Endothelial cell of umbilical vein (primary cell): Measurements from ENCODE around the gene IPO5.

Source experiments
- CTCF ChIP-seq, 2 donors: IDR thresholded peaks; 1 replicate in 1 of 2; 2 replicates in 1 of 2; pipeline ENCODE4 v1.5.1; 2011; ENCODE audit warnings: low read length in 2 of 2, mild to moderate bottlenecking in 2 of 2, moderate library complexity in 2 of 2, control low read depth in 1 of 2, inconsistent platforms in 1 of 2, low read depth in 1 of 2; ENCODE audit not compliant: insufficient read depth in 1 of 2; ENCODE audit errors: extremely low read depth in 1 of 2
- EZH2 ChIP-seq: IDR thresholded peaks from 2 replicates; pipeline ENCODE4 v1.6.1; 2012; ENCODE audit warnings: borderline replicate concordance, low read depth, mild to moderate bottlenecking, moderate library complexity, low read length, inconsistent platforms; ENCODE audit not compliant: severe bottlenecking
- FOS ChIP-seq: IDR thresholded peaks from 2 replicates; pipeline ENCODE4 v1.6.1; 2011; ENCODE audit warnings: mild to moderate bottlenecking, low read length, moderate library complexity, borderline replicate concordance; ENCODE audit not compliant: insufficient read depth
- GATA2 ChIP-seq: IDR thresholded peaks from 2 replicates; pipeline ENCODE4 v1.7.0; 2011; ENCODE audit warnings: low read depth, mild to moderate bottlenecking, moderate library complexity, mixed read lengths, low read length; ENCODE audit not compliant: insufficient read length, insufficient read depth
- POLR2A ChIP-seq: IDR thresholded peaks from 2 replicates; pipeline ENCODE4 v1.6.1; 2012; ENCODE audit warnings: low read depth, mild to moderate bottlenecking, control low read depth, low read length
- POLR2AphosphoS5 ChIP-seq: IDR thresholded peaks from 2 replicates; pipeline ENCODE4 v1.6.1; 2012; ENCODE audit warnings: low read depth, mild to moderate bottlenecking, control low read depth, low read length, moderate library complexity; ENCODE audit not compliant: insufficient read depth

- TF ChIP-seq CTCF (IDR thresholded peaks at IDR 0.05; ENCODE audit: extremely low read depth in 1 of 2, insufficient read depth in 1 of 2, low read depth in 1 of 2, low read length in 2 of 2), result no peak
- no peak for TF ChIP-seq FOS
- no peak for TF ChIP-seq POLR2AphosphoS5
- TF ChIP-seq EZH2, result no peak
- TF ChIP-seq POLR2A, result no peak
- TF ChIP-seq GATA2, result no peak
Observed at GRCh38 chr13:98022210-98022609, 68.7 kb downstream of the IPO5 start.
